GM19452 (cell line): ENCODE measurements around the gene SEC11C.
"Not testable (repeated sequence)": the region's sequence is repeated elsewhere in the genome, so short reads cannot be mapped to it uniquely, and the experiment has no call there.

Experiments
- ATAC-seq: cut with Tn5 transposase; IDR thresholded peaks from one replicate; pipeline ENCODE4 v1.9.1; 2021; ENCODE audit not compliant: unreplicated experiment

SEC11C gene

GRCh38 chr18:59139615-59140301 is at the start of gene SEC11C:
Gene SEC11C (plus strand): TSS chr18:59139884. CDS start chr18:59139949, 65 bp downstream.
- peak; percentile 79 for ATAC-seq

DNA sequence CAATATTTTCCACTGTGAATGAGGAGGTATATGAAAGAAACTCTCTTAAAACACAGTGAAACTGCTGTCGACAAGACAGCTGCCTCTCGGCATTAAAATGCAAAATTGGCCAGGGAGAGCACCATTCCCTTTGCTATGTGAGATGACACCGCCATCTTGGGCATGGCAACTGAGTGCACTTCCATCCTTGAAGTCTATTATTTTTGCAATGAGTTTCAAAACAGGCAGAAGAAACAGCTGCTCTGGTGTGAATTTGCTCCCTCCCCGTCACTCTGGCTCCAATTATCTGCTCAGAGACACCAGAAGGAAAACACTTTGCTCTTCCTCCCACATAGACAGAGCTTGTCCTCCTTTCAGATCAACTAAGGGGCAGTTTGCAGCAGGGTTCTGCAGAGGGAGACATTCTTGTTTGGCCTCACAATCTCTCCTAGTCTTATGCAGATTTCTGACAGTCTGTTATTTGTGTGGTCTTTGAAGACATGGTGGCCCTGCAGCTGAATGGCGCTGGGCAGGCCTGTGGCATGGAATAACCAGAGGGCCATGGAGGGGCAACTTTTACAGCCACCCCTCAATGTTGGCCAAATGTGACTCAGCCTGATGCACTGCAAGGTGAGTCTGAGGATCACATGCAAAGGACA is 48.6 kb upstream of the SEC11C start:
- no peak for ATAC-seq

- no peak for ATAC-seq
Measured at GRCh38 chr18:59093668-59094067, 46.0 kb upstream of the SEC11C start.

DNA sequence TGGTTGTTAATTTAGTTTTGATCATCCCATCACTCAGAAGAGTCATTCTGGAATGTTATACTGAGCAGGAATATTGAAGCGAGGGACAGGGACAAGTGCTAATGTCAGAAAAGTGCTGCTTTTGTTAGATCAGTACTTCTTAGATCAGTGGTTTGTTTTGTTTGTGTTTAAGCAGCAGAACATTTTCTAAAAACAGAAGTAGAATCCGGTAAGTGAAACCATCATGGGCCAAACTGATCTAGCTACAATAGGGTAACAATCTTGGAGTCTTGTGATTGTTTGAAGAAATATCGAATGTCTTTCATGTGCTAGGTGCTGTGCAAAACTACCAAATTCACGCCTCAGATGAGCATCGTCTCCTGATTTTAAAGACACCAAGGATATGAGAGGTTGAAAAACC is 45.1 kb upstream of the SEC11C start:
- no peak for ATAC-seq

DNA sequence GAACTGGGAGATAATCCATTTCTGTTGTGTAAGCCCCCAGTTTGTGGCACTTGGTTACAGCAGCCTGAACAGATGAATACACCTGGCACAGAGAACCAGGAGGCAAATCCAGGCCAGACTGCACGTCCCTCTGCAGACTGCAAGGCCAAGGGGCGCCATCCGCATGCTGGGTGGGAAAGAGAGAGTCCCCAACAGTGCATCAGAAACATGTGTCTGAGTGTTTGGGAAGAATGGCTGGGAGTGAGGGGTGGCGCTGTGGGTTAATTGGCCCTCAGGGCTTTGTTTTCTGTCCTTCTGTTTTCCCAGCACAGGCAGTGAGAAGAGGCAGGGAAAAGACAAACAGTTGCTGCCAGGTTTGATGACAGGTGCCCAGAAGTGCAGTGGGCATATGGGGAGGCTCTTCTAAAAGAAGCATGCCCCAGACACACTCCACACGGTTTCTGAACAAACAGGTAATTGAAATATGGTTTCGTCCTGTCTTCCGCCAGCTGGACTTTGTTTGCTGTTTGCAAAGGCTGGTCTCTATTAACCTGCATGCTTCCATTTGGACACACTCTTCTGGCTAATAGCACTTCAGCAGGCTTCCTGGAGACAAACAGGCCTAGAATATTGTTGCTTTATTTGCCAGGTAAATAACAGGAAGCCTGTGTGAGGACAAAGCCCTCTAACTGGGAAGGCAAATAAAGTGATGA is 43.4 kb upstream of the SEC11C start:
- ATAC-seq, result no peak

- ATAC-seq, result no peak
Measured at GRCh38 chr18:59101830-59102414, 37.8 kb upstream of the SEC11C start.

DNA sequence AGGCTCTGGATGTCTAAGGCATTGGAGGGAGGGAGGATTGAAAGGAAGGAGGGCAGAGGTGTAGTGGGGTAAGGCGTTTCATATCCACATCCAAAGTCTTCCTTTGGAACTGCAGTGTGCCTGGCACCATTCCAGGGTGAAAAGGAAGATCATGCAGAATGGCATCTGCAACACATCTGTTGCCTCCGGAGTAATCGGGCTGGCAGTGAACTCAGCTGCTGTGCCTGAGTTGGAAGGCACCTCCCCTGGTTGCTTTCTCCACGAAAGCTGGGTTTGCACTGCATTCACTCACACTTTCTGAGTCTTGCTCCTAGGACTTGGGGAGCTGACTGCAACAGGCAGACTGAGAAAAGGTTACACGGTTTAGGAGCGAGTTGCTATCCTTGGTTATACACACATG is 30.3 kb upstream of the SEC11C start:
- ATAC-seq, result no peak

GRCh38 chr18:59114160-59114559 is 25.5 kb upstream of the SEC11C start:
- no peak for ATAC-seq

DNA sequence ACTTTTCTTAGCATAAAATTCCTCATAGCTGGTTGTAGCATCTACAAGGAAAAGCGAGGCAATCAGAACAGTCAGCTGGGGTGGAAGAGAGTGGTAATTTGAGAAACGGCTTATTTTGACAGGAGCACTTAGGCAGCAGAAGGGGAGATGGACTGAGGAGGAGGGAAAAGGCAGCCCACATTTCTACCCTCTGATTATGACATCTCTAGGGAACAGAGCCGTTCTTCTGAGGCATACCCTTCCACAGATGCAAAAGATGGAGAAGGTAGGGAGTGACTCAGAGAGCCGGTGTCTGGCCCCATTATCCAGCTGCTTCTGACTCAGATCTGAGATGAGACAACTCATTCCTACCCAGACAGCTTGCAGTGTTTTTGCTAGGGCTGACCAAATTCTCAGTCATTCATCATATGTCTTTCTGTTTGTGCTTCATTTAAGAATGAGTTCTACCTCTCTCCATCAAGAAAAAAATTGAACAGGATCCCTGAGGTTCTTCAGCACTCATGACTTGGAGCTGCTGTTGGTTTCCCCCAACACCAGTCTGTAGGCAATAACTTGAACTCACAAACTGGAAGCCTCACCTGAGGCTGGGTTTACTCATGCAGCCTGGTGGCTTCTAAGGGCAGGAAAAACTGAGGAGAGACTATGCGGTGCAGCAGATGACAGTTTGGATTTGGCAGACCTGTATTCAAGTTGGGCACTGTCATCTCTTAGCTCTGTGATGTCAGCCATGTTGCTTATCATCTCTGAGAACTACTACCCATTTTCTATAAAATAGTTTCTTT is 15.9 kb upstream of the SEC11C start:
- peak; percentile 69 for ATAC-seq

DNA sequence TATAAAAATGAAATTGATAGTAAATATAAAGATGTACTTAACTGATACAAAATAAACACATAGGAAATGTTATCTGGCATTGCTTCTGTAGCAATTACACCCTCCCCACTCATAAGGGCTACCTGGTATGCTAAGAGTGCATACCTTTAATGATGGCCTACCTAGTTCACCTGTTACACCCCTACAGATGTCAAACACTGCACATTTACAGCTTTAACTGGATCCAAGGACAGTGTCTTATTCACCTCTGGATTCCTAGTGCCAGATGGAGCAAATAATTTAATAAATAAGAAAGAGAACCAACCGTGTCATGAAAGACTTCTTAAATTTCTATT is 15.3 kb upstream of the SEC11C start:
- no peak for ATAC-seq

GRCh38 chr18:59127047-59127446 is 12.6 kb upstream of the SEC11C start:
- no peak for ATAC-seq

DNA sequence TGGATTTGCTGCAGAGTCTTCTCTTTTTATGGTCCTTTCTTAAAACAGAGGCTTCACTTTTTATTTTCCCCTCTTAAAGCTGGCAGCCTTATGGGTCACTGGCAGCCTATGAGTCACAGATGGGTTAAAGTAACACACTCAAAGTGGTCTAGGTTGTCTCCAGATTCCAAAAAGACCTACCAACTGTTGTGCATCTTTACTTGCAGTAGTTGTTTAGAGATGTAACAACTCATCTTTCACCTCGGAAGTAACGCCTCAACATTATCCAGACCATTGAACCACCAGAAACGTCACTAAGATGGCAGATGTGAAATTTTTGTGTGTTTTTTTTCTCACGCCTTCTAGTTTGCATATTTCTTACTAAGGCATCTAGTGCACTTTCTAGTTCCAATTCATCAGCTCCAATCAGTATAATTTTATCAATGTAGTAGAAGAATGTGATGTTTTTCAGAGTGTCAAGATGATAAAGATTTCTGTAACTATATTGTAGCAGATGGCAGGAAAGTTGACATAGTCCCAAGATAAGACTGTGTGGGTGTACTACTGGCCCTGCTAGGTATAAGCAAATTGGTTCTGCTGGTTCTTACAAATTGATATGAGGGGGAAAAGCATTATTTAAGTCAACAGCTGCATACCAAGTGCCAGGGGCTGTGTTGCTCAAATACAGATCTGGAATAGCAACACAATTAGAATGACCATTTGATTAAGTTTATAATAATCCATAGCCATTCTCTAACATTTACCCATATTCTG is 9.6 kb upstream of the SEC11C start:
- no peak for ATAC-seq

- ATAC-seq, result no peak
Measured at GRCh38 chr18:59132810-59133465, 6.7 kb upstream of the SEC11C start.

- peak; percentile 63 for ATAC-seq
Measured at GRCh38 chr18:59139291-59139614, 431 bp upstream of the SEC11C start.

GRCh38 chr18:59140302-59140885 is 710 bp downstream of the SEC11C start:
- peak; percentile 0 for ATAC-seq

- no peak for ATAC-seq
Measured at GRCh38 chr18:59141294-59142068, 1.8 kb downstream of the SEC11C start.

- no peak for ATAC-seq
Measured at GRCh38 chr18:59142274-59142673, 2.6 kb downstream of the SEC11C start.

DNA sequence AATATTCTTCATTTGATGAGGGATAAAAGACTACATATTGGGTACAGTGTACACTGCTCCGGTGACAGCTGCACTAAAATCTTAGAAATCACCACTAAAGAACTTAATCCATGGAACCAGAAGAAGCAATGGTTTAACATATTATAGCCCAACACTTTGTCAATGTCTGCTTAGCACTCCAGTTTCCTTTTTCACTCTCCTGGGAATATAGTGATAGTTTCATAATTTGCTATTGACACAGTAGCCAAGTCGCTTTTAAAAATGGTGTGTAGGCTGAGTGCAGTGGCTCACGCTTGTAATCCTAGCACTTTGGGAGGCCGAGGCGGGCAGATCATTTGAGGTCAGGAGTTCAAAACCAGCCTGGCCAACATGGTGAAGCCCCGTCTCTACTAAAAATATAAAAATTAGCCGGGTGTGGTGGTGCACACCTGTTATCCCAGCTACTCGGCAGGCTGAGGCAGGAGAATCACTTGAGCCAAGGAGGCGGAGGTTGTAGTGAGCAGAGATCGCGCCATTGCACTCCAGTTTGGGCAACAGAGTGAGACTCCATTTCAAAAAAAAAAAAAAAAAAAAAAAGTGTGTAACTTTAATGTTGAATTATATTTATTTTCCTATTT is 3.2 kb downstream of the SEC11C start:
- not testable (repeated sequence) for ATAC-seq

DNA sequence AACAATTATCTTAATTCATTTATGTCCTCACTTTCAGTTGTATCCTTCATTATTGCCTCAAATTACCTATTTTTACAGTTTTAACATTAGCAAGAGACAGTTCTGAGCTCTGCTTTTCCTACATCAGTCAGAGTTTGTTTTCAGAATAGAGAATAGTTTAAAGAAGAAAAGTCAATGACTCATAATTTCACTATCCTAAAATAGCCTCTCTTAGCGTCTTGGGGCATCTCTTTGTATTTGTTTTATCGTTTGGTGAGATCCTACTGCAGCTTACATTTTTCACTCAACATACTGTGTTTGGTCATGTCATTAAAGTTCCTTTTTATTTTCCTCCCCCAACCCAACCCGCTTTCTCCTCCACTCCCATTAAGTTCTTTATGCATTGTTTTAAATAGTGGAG is 3.8 kb downstream of the SEC11C start:
- no peak for ATAC-seq
